Fibroblast of pulmonary artery (primary cell): Measurements from ENCODE around the gene SGCD.

Experiments
- DNase-seq: peaks from one replicate; pipeline ENCODE4 v3.0.0-alpha.2; 2010; ENCODE audit warnings: low read depth
- H3K4me3 ChIP-seq: replicated peaks from 2 replicates; pipeline ENCODE4 v1.5.1; 2011; ENCODE audit warnings: low read depth, mild to moderate bottlenecking, control low read depth, low read length, moderate library complexity
- CTCF ChIP-seq: IDR thresholded peaks from 2 replicates; pipeline ENCODE4 v1.5.1; 2011; ENCODE audit warnings: mild to moderate bottlenecking, control low read depth, low read length, inconsistent platforms; ENCODE audit errors: missing control alignments

Gene SGCD

GRCh38 chr5:156618601-156619000, 291.6 kb downstream of the SGCD start:
- TF ChIP-seq CTCF = no peak
- DNase-seq = no peak
- H3K4me3 ChIP-seq = no peak overlapping the region

DNA sequence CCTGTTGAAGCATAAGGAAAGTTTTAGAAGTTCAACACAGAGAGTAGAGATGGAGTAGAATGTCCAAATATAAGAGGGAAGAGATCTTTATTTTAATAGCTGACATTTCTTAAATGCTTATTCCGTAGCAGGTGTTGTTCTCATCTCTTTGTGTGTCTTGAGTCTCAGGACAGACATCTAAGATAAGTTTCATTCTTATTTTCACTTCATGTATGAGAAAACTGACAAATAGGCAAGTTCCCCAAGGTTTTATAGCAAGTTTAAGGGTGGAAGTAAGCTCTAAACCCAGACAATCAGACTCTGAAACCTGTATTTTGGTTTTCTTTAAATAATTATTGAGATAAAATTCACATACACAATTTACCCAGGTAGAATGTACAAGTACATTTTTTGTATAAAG, 294.8 kb downstream of the SGCD start:
- H3K4me3 ChIP-seq = no peak overlapping the region
- no peak for TF ChIP-seq CTCF
- no peak for DNase-seq

DNA sequence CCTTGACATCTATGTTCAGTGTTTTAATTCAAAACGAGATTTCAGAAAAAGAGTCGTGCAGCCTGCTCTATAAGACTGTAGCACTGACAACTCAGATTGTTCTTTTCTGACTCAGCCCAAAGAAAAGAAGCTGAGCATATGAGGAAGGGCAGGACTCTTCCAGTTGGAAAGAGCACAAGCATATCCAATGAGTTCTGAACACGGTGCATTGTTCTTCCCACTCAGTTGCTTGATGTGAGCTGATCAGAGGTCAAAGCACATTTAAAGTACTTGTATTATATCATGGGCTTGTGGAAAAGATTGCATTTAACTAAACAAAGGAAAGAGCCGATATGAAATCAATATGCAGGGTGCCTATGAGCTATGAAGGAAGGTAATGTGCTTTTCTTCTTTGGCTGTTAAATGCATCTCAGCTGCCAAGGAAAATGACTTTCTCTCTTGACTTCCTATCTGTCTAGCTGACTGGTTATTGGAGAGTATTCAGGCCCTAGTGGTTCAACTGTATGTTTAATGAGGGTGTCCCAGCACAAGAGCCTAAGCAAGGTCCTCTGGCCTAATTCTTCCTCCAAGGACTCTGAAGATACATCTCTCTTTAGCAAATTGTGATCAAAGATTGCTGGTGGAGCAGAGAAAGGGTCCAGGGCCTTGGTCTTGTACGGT, 296.5 kb downstream of the SGCD start:
- DNase-seq = no peak
- no peak for TF ChIP-seq CTCF
- H3K4me3 ChIP-seq = no peak overlapping the region

GRCh38 chr5:156624686-156625085, 297.7 kb downstream of the SGCD start:
- H3K4me3 ChIP-seq = no peak overlapping the region
- no peak for TF ChIP-seq CTCF
- no peak for DNase-seq

- no peak for TF ChIP-seq CTCF
- no peak for DNase-seq
- no peak overlapping the region for H3K4me3 ChIP-seq
Measured at GRCh38 chr5:156628421-156628820, 301.5 kb downstream of the SGCD start.

DNA sequence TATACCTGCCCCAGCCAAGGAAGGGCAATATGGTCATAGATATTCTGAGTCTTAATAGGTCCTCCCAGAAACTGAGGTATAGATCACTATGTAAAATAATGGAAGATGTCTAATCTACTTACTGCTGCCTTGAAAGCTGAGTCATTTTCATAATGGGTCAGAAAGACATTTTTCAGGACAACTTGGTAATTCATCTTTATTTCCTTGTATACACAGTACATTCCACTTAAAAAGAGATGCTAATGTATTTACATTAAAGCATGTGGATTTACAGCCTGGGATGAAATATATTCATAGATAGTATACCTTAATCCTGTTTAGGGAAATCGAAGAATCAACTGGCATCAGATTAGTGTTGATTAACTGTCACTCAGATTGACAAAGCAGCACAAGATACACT, 304.0 kb downstream of the SGCD start:
- no peak overlapping the region for H3K4me3 ChIP-seq
- DNase-seq = no peak
- no peak for TF ChIP-seq CTCF

GRCh38 chr5:156634301-156634700, 307.3 kb downstream of the SGCD start:
- no peak for TF ChIP-seq CTCF
- H3K4me3 ChIP-seq = no peak overlapping the region
- DNase-seq = no peak
